GM23248 (cell line): ENCODE data around the gene SRSF3.

Source experiments
- EZH2 ChIP-seq: fragments of 200-600 bp; sonication (generic); IDR thresholded peaks from 2 replicates; pipeline ENCODE4 v1.6.1; 2018; ENCODE audit warnings: antibody characterized with exemption, mild to moderate bottlenecking; ENCODE audit not compliant: insufficient read depth, poor library complexity, severe bottlenecking
- EZH2phosphoT487 ChIP-seq: fragments of 200-600 bp; sonication (generic); IDR thresholded peaks from 2 replicates; pipeline ENCODE4 v1.6.1; 2018; ENCODE audit warnings: antibody characterized with exemption, moderate library complexity, mild to moderate bottlenecking, low read depth; ENCODE audit not compliant: insufficient read depth

DNA sequence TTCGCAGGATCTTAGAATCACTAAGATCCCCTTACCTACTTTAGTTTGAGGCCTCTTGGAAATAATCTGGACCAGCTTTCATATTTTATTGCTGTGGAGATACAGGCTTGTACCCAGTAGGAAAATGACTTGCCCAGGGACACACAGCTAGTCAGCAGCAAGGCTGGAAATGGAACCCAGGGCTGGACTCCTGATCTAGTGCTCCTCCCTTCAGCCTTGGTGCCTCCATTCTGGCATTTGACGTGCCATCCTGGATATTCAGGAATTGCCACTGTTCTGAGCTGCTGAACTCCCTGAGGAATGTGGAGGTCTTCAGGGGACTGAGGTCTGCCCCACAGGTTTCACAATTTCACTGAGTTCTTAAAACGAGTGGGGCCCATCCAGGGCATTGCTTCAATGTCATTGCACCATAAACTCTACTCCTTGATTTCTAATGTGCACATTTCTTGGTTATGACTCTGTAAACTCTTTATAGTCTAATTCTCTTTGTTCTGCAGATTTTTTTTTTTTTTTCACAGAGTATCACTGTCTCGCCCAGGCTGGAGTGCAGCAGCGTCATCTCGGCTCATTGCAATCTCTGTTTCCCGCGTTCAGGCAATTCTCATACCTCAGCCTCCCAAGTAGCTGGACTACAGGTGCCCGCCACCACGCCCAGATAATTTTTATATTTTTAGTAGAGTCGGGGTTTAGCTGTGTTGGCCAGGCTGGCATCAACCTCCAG lies 57.7 kb downstream of the SRSF3 start:
- no peak for TF ChIP-seq EZH2
- no peak for TF ChIP-seq EZH2phosphoT487
